HG03097 (cell line): ENCODE results near the gene PLPP3.

ENCODE experiments used
- ATAC-seq: cut with Tn5 transposase; IDR thresholded peaks from one replicate; pipeline ENCODE4 v1.9.1; 2021; ENCODE audit not compliant: unreplicated experiment, low FRiP score

Gene PLPP3

DNA sequence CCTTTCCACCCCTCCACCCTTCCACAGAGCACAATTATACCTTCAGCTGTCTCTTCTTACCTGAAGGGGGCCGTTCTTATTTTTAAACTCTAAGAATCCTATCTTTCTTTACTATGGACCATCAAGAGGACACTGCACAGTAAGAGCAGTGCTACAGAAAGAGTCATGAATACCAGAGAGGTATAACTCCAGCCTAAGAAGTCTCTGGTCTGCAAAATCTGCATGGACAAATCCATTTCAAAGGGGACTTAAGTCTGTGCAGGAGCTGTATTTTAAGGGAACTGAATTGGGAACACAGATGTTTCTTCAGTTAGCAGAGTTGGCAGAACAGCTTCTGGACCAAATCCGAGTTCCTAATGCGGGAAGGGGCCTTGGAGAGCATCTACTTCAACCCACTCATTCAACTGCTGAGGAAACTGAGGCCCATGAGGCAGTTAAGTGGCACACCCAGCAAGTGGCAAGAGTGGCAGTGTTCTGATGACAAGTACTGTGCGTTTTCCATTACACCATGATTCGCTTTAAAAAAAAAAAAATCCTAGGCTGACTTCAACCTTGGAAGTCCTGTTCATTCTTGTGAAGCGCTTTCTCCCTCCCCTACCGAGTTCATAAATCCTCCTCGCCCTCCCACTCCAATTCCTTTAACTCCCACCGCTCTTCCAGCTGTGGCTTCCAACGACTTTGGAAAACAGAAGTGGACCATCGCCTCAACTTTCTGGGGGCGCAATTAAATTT is 1.8 kb downstream of the PLPP3 start:
- no peak for ATAC-seq

- no peak for ATAC-seq
Observed at GRCh38 chr1:56576880-56577405, 2.4 kb downstream of the PLPP3 start.

DNA sequence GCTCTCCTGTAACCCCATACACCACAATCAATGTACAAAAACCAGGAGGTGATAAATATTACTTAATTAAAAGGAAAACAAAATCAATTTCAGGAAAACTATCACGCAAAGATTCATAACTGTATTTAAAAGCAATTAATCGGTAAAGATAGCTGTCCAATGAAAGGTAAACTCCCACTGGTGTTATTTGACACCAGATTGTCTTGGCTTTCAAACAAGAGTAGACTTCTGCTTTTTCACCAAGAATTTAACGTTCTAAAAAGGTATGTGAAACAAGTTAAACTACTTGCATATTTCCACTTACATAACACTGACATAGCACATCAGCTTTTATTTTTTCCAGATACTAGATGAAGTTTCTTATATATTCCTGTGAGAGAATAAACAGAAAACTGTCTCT is 3.5 kb downstream of the PLPP3 start:
- no peak for ATAC-seq

DNA sequence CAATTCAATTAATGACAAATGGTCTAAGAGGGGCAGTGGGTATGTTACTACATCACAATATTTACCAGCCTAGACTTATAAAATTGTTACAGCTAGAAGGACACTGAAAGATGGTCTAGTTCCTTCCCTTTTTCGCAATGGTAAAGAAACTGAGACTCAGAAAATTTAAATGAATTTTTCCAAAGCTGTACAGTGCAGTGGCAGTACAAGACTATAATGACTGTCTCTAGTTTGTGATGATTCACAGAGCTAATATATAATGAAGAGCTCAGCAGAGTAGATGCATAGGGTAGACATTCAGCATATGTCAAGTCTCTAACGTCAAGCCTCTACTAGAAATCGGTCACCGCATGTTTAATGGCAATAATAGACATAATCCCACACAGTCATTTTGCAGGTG is 4.6 kb downstream of the PLPP3 start:
- ATAC-seq = no peak

GRCh38 chr1:56573311-56573710 is 6.1 kb downstream of the PLPP3 start:
- no peak for ATAC-seq

- no peak for ATAC-seq
Observed at GRCh38 chr1:56572334-56573050, 6.9 kb downstream of the PLPP3 start.

DNA sequence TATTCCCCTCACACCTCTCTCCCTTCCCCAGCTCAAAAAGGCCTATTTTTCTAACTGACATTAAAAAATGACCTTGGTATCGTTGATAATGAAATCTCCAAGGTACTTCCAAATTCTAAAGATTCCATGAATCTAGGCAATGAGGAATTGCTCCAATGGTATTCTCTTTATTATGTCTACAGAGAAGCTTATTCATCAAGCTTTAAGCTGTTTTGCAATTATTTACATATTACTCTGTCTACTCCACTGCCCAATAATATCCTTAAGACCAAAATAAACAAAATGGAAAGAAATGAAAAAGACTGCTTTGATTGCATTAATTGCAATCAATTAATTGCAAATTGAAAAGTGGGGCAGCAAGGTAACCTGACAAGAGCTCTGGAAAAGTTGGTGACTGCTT is 7.9 kb downstream of the PLPP3 start:
- no peak for ATAC-seq

DNA sequence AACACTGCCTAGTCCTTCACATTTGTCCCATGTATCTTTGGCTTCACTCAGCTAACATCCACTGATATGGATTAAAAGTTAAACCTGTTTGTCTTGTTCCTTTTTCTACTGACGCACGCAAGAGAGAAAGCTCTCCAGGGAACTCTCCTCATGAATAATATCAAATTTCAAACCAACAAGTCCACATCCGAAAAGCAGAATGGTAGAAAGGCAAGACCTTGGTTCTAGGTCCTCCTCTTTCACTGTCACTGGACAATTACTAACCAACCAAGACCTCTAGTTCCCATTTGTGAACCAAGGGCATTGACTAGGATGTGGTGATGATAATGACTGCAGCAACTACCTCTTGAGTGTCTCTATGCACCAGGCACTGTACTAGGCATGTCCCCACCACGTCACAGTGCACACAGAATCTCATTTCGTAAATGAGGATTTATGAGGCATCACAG is 8.4 kb downstream of the PLPP3 start:
- no peak for ATAC-seq

DNA sequence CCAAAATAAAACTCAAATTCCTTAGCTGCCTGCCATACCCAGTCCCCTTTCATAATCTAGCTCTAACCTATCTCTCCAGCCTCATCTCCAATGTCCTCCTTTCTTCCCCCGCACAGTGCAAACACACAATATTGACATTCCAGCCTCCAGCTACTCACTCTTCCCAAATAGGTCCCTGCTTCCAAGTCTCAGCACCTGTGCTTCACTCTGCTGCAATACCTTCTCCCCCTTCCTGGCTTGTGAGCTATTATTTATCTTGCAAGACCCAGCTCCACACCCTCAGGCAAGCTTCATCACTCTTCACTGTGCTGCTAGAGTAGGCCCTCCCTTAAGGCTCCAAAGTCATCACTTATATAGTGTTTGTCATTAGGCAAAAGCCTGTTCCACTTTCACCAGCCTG is 9.7 kb downstream of the PLPP3 start:
- no peak for ATAC-seq

DNA sequence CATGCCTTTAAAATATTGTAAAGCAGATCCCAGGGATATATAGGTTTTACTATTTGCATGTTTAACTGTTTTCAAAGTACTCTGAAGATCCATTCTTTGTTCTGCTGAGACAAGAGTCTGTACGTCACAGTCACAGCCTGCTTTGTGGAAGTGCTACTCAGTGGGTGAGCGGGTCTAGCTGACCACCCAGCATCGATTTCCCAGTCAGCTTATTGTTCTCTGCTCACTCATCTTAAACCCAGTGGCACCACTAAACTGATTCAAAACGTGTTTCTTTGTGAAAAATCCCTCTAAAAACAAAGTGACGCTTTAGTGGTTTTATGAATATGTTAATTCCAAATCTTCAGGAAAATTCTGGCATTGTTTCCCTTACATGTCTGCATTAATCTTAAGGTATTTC is 12.4 kb downstream of the PLPP3 start:
- ATAC-seq = no peak

DNA sequence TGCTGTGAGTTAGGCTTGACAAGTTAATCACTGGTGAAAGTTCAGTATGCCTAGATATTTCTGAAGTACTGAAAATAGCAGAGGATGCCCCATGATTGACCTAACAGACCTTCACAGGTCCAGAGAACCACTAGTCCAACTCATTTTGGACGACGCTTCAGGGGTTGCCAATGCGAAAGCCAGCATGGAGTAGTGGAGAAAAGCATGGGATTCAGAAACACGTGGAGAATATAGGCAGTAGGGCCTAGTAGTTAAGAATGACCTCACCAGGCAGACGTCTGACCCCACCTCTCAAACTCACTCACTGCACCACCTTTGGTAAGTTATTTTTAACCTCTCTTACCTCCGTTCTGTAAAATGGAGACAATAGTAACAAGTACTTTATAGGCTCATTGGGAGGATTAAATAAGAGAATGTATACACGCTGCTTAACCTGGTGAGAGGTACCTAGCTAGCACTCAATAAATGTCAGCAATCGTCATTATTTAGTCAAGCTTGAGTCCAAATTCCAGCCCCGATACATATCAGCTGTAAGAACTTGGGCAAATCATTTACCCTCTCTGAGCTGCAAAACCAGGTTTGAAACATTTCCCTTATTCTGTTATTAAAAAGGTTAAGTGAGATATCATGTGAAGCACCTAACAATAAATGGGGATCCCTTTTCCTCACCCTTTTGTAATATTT is 13.2 kb downstream of the PLPP3 start:
- no peak for ATAC-seq

GRCh38 chr1:56564615-56565014 is 14.7 kb downstream of the PLPP3 start:
- no peak for ATAC-seq

DNA sequence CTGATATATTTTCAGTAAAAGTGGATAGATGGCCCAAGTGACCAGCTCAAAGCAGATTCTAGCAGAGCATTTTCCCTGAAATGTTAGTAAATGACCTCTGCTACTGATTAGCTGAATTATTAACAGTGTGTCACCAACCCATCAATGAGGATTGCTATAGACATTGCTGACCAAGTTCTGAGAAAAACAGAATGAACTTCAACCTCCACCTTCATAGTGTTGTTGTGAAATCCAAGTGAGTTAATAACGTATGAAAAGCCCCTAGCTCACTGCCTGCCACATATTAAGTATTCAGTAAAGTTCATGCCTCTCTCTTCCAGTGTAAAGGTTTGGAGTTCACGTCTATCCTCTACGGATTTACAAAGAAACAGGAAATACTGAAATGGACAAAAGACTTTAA is 15.8 kb downstream of the PLPP3 start:
- no peak for ATAC-seq

- ATAC-seq = no peak
Observed at GRCh38 chr1:56562891-56563452, 16.4 kb downstream of the PLPP3 start.

- ATAC-seq = no peak
Observed at GRCh38 chr1:56561227-56562019, 17.9 kb downstream of the PLPP3 start.

DNA sequence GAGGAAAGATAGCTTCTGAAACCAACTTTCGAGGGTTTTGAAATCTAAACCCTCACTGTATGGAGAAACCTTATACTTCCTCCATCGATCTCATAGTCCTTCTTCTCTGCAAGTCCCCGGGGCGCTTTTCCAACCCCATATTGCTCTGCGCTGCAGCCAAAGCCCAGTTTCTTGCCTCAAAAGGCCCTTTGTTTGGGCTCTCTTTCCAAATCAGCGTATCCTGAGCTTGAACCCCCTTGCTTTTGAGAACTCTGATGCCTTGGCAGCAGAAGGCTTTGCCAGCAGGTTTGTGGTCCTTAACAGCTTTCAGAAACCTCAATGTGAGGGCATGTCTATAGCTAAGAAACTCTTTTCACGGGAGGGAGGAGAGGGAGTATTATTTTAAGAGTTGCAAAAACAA is 21.6 kb downstream of the PLPP3 start:
- no peak for ATAC-seq

GRCh38 chr1:56555448-56555847 is 23.9 kb downstream of the PLPP3 start:
- ATAC-seq = no peak

DNA sequence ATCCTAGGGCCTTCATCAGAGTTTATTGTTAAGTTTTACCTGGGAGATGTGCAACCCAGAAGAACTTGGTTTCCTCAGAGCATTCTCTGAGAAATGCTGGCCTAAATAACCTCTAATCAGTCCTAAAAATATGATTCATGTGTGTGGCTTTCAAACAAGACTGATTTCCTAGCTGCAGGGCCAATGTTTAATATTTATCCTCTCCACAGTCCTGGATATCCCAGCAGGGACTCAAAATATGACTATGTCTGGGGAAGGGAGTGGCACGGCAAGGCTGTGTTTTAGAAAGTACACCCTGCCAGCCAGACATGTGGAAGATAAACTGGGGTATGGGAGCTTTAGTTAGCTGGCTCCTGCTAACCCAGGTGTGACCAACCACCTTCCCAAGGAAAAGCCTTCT is 26.3 kb downstream of the PLPP3 start:
- no peak for ATAC-seq

- ATAC-seq = no peak
Observed at GRCh38 chr1:56552349-56552748, 27.0 kb downstream of the PLPP3 start.

DNA sequence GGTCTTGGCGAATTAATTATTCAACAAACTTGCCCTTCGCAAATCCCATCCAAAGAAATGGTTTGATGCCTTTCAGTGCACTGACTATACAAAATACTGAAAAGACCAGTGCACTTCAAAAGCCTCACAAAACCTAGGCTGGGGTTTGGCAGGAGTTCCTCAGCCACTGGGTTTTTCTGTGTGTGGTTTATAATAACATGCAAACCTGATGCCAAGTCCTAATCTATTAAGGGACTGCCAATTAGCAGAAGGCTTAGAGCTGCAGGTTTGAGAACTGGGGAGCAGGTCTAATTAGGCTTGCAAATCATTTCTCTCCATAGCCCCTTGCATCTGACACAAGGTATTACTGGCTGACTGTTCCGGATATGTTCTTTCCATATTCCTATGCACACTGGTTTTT is 27.7 kb downstream of the PLPP3 start:
- ATAC-seq = no peak

GRCh38 chr1:56550859-56551188 is 28.5 kb downstream of the PLPP3 start:
- no peak for ATAC-seq
